Stomach (tissue), 9 donors: ENCODE measurements around the gene SEPHS1. TPM values are rescaled to one million over a fixed set of nuclear protein-coding genes. Genes with fewer than 3 reads are reported as not detected.
"Not testable (repeated sequence)": the region's sequence is repeated elsewhere in the genome, so short reads cannot be mapped to it uniquely, and the experiment has no call there.

Experiments
- DNase-seq, 2 donors: peaks; one replicate each; pipeline versions ENCODE4 v3.0.0 to v3.0.0-alpha.2; 2013 to 2019
- H3K27ac ChIP-seq, 5 donors: fragments of 200-600 bp in 4 of 5; sonication (generic) in 4 of 5; one replicate each; pipeline ENCODE4 v1.5.1; 2013 to 2019; ENCODE audit warnings: mild to moderate bottlenecking in 1 of 5, moderate library complexity in 1 of 5
- H3K27me3 ChIP-seq, 3 donors: fragments of 200-600 bp; sonication (generic); one replicate each; pipeline ENCODE4 v1.5.1; 2017 to 2019; ENCODE audit warnings: mixed run types in 1 of 3
- H3K36me3 ChIP-seq, 4 donors: fragments of 200-600 bp; sonication (generic); 1 replicate in 3 of 4; 2 replicates in 1 of 4; pipeline ENCODE4 v1.5.1; 2016 to 2019
- H3K4me1 ChIP-seq, 4 donors: fragments of 200-600 bp; sonication (generic); one replicate each; pipeline ENCODE4 v1.5.1; 2016 to 2019
- H3K4me3 ChIP-seq, 4 donors: fragments of 200-600 bp; sonication (generic) in 3 of 4; one replicate each; pipeline ENCODE4 v1.5.1; 2016 to 2019; ENCODE audit warnings: mild to moderate bottlenecking in 1 of 4
- H3K9me3 ChIP-seq, 4 donors: fragments of 200-600 bp; sonication (generic); one replicate each; pipeline ENCODE4 v1.5.1; 2016 to 2019
- EP300 ChIP-seq: sonication (generic); formaldehyde crosslinking; IDR thresholded peaks from one replicate; pipeline ENCODE4 v1.6.1; 2017; ENCODE audit warnings: antibody characterized with exemption
- POLR2A ChIP-seq, 4 donors: fragments of 450-650 bp; IDR thresholded peaks; one replicate each; pipeline ENCODE4 v1.6.1; 2016; ENCODE audit warnings: antibody characterized with exemption in 4 of 4, control low read depth in 2 of 4, mild to moderate bottlenecking in 1 of 4, moderate library complexity in 1 of 4
- POLR2AphosphoS5 ChIP-seq, 3 donors: sonication (generic); formaldehyde crosslinking; IDR thresholded peaks; one replicate each; pipeline ENCODE4 v1.6.1; 2016; ENCODE audit warnings: antibody characterized with exemption in 3 of 3
- WGBS, 5 donors: extraction: QIAGEN DNeasy Blood & Tissue Kit in 3 of 5; methylation state at CpG; one replicate each; pipeline versions ENCODE4 v1.1.5 to v1.1.7; 2013 to 2018; 5-methylcytosine and 5-hydroxymethylcytosine counted together
- intact Hi-C: fragments of 100-400 bp; cut with DNase I; formaldehyde crosslinking; loops from one replicate; pipeline ENCODE4 v1.15.1; 2023; ENCODE audit warnings: low total_unique reads
- polyA plus RNA-seq, 3 donors: library from polyadenylated mRNA; stranded (reverse); fragments of 200-250 nt; gene quantifications; one replicate each; pipeline ENCODE4 v1.2.3, GENCODE V29; 2013
- total RNA-seq, 5 donors: library from RNA; depleted of rRNA; stranded (reverse); fragments of >200 nt; gene quantifications; one replicate each; pipeline versions ENCODE4 v1.1.0 to v1.2.3, GENCODE V29; 2014 to 2016
- TF ChIP-seq, protein P1 (sequence below), 7 experiments: fragments of 450-650 bp in 4 of 7; fragments of 200-600 bp in 3 of 7; sonication (generic) in 3 of 7; IDR thresholded peaks; one replicate each; pipeline ENCODE4 v1.5.1; 2016 to 2019; ENCODE audit warnings: antibody characterized with exemption in 7 of 7, control low read depth in 2 of 7, mild to moderate bottlenecking in 1 of 7
- donor health status: healthy with polysubstance abuse.
- donor health status: Bipolar disorder and iron deficiency.
- donor health status: healthy.

SEPHS1 gene
- total and polyA plus RNA-seq, 8 donors: 15.2 to 63.0 (median 21.6) TPM

DNA sequence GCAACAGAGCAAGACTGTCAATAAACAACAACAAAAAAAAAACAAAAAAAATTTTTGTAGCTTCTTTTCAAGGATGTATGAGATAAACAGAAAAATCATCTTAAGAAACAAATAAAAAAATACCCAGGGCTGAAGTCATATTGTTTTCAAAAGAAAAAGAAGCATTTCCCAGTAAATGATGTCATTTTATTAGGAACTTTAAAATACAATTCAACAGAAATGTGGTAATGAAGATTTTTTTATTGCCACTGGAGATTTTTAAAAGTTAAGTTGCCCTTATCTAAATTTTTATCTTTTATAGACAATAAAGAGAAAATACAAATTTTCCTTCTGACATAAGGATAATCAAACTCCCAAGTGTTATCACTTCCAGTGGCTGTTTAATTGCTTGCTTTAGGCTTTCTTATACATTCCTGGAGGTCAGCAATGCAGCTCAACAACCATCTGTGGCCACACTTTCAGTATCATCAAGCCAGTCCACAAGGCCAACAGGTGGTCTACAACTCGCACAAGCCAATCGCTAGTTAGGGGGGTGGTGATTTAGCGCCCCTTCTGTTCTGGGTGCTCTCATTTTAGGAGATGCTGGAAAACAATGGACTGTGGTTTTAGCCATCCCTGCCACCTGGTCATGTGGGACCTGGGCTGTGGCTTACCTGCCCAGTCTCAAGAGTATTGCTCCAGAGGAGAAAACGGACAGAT is 10.8 kb downstream of the SEPHS1 start:
- Histone ChIP-seq H3K36me3 (peaks cover 18 to 66% (median 57%) of the 10 kb centered on the region in 4 donors), H3K4me3 (no peak overlapping the region), H3K27me3 (no peaks in the 10 kb centered on the region), H3K9me3 (no peaks in the 10 kb centered on the region), H3K27ac (no peak overlapping the region), H3K4me1 (peaks cover 0 to 17% (median 5%) of the 10 kb centered on the region in 4 donors)
- no peak for DNase-seq
- 82 to 99% (median 94%) methylated on average over 4 of the region's 4 CpGs for WGBS, 5 donors
- intact Hi-C loops: no loop called here
- no peak for TF ChIP-seq POLR2A (IDR thresholded peaks at IDR 0.05)
- TF ChIP-seq POLR2AphosphoS5 (IDR thresholded peaks at IDR 0.05): no peak
- no peak for TF ChIP-seq EP300
- TF ChIP-seq, protein P1, sequence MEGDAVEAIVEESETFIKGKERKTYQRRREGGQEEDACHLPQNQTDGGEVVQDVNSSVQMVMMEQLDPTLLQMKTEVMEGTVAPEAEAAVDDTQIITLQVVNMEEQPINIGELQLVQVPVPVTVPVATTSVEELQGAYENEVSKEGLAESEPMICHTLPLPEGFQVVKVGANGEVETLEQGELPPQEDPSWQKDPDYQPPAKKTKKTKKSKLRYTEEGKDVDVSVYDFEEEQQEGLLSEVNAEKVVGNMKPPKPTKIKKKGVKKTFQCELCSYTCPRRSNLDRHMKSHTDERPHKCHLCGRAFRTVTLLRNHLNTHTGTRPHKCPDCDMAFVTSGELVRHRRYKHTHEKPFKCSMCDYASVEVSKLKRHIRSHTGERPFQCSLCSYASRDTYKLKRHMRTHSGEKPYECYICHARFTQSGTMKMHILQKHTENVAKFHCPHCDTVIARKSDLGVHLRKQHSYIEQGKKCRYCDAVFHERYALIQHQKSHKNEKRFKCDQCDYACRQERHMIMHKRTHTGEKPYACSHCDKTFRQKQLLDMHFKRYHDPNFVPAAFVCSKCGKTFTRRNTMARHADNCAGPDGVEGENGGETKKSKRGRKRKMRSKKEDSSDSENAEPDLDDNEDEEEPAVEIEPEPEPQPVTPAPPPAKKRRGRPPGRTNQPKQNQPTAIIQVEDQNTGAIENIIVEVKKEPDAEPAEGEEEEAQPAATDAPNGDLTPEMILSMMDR (IDR thresholded peaks at IDR 0.05): no peak

DNA sequence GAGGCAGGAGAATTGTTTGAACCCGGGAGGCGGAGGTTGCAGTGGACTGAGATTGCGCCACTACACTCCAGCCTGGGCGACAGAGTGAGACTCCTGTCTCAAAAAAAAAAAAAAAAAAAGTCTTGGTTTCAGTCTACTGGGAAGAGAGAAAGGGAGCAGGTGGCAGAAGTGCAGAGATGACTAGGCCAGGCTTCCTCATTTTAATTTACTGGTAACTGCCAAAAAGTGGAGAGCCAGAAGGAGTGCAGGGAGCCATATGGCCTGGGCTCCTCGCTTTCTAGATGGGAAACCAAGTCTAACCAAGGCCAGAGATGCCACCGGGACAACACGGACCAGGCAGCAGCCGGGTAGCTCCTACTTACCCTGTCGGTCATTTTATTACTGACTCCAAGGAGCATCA is 12.2 kb downstream of the SEPHS1 start:
- intact Hi-C loops: no loop called here
- peaks cover 32 to 80% (median 71%) of the 10 kb centered on the region in 4 donors for H3K36me3 ChIP-seq
- no peak for TF ChIP-seq EP300
- TF ChIP-seq POLR2A (IDR thresholded peaks at IDR 0.05): no peak
- no peak for TF ChIP-seq POLR2AphosphoS5 (IDR thresholded peaks at IDR 0.05)
- TF ChIP-seq, protein P1 (IDR thresholded peaks at IDR 0.05): no peak
- peaks cover 0 to 10% (median 2%) of the 10 kb centered on the region in 4 donors for H3K4me1 ChIP-seq
- H3K4me3 ChIP-seq: no peak overlapping the region
- H3K27me3 ChIP-seq: no peaks in the 10 kb centered on the region
- H3K9me3 ChIP-seq: no peaks in the 10 kb centered on the region
- WGBS, 5 donors: 91 to 95% (median 92%) methylated on average over 9 of the region's 9 CpGs
- no peak for DNase-seq
- no peak overlapping the region for H3K27ac ChIP-seq

DNA sequence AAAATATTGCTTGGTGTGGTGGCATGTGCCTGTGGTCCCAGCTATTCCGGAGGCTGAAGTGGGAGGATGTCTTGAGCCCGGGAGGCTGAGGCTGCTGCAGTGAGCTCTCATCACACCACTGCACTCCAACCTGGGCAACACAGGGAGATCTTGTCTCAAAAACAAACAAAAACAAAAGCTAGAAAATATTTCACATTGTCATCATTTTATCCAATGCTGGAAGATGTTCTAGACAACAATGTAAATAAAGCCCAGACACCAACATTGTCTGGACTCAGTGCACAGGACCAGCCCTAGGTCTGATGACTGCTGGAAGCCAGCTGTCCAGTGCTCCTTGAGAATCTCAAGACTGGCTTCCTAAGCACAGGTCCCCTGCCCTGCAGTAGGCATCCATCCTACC is 13.5 kb downstream of the SEPHS1 start:
- TF ChIP-seq POLR2AphosphoS5 (IDR thresholded peaks at IDR 0.05) (no peak), POLR2A (IDR thresholded peaks at IDR 0.05) (no peak), EP300 (no peak)
- TF ChIP-seq, protein P1 (IDR thresholded peaks at IDR 0.05): no peak
- no peaks in the 10 kb centered on the region for H3K27me3 ChIP-seq
- H3K9me3 ChIP-seq: no peaks in the 10 kb centered on the region
- no peak overlapping the region for H3K4me3 ChIP-seq
- no peak overlapping the region for H3K27ac ChIP-seq
- peaks cover 37 to 88% (median 82%) of the 10 kb centered on the region in 4 donors for H3K36me3 ChIP-seq
- WGBS, 5 donors: 92 to 99% (median 96%) methylated on average over 2 of the region's 2 CpGs
- intact Hi-C loops: no loop called here
- DNase-seq: no peak
- H3K4me1 ChIP-seq: peaks cover 0 to 2% (median 0%) of the 10 kb centered on the region in 4 donors

DNA sequence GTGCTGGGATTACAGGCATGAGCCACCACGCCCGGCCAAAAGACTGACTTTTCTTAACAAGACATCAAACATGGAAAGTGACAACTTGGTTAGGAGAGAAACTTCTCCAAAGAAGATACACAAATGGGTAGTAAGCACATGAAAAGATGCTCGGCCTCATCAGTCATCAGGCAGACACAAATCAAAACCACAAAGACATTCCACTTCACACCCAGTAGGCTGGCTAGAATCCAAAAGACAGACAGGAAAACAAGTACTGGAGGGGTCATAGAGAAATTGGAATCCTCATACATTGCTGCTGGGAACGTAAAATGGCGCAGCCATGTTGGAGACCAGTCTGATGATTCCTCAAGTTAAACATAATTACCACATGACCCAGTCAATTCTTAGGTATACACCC is 16.4 kb downstream of the SEPHS1 start:
- no peak overlapping the region for H3K4me3 ChIP-seq
- H3K9me3 ChIP-seq: no peaks in the 10 kb centered on the region
- intact Hi-C loops: no loop called here
- peaks cover 41 to 100% (median 100%) of the 10 kb centered on the region in 4 donors for H3K36me3 ChIP-seq
- H3K27ac ChIP-seq: no peak overlapping the region
- 87 to 98% (median 92%) methylated on average over 5 of the region's 5 CpGs for WGBS, 5 donors
- TF ChIP-seq, protein P1 (IDR thresholded peaks at IDR 0.05): no peak
- no peak for TF ChIP-seq EP300
- no peak for TF ChIP-seq POLR2A (IDR thresholded peaks at IDR 0.05)
- TF ChIP-seq POLR2AphosphoS5 (IDR thresholded peaks at IDR 0.05): no peak
- H3K27me3 ChIP-seq: no peaks in the 10 kb centered on the region
- peaks cover 0 to 4% (median 0%) of the 10 kb centered on the region in 4 donors for H3K4me1 ChIP-seq
- DNase-seq: no peak

DNA sequence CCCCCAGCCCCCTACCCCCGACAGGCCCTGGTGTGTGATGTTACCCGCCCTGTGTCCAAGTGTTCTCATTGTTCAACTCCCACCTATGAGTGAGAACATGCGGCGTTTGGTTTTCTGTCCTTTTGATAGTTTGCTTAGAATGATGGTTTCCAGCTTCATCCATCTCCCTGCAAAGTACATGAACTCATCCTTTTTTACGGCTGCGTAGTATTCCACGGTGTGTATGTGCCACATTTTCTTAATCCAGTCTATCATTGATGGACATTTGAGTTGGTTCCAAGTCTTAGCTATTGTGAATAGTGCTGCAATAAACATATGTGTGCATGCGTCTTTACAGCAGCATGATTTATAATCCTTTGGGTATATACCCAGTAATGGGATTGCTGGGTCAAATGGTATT is 17.1 kb downstream of the SEPHS1 start:
- peaks cover 37 to 100% (median 100%) of the 10 kb centered on the region in 4 donors for H3K36me3 ChIP-seq
- H3K4me1 ChIP-seq, H3K9me3 ChIP-seq, H3K27me3 ChIP-seq, H3K27ac ChIP-seq, H3K4me3 ChIP-seq, DNase-seq, intact Hi-C loops: not testable (repeated sequence)
- WGBS, 5 donors: 94 to 99% (median 98%) methylated on average over 8 of the region's 8 CpGs
